ENCODE measurements around the gene OR2A42. TPM values are rescaled to one million over a fixed set of nuclear protein-coding genes. Genes with fewer than 3 reads are reported as not detected.
"Not testable (repeated sequence)": the region's sequence is repeated elsewhere in the genome, so short reads cannot be mapped to it uniquely, and the experiment has no call there.

OR2A42 gene, protein sequence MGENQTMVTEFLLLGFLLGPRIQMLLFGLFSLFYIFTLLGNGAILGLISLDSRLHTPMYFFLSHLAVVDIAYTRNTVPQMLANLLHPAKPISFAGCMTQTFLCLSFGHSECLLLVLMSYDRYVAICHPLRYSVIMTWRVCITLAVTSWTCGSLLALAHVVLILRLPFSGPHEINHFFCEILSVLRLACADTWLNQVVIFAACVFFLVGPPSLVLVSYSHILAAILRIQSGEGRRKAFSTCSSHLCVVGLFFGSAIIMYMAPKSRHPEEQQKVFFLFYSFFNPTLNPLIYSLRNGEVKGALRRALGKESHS
- not detected for total RNA-seq

DNA sequence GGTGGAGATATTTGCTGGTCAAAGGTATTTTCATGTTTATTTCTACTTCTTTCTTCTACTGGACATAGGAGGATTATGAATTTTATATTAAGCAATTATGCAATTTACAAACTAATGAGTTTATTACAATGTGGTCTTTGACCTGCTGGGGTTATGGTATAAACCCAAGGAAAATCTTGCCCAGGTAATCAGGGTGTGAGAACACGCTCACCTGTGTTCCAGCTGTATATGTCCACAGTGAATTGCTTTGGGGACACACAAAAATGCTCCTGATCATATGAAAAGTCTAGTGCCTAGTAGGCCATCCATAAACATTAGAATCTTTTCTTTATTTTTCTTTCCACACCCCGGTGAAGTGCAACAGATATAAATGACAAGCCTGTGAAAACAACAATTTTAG lies at the start of gene OR2A42:
OR2A42 (minus strand) TSS at position 241 of the 400 bp plus-strand sequence. CDS start 6,762 bp downstream, outside the sequence.
- 85% methylated on average over 1 of the region's 2 CpGs; no CpG with 5 or more reads in 1 of the 2 donors for WGBS, 2 donors (ENCODE audit: low coverage in 1 of 2)
- DNase-seq; H3K36me3 ChIP-seq; H3K4me3 ChIP-seq; H3K4me1 ChIP-seq; intact Hi-C loops (cut with DNase I; ENCODE audit: low total_unique reads); in situ Hi-C loops (cut with MboI; ENCODE audit: low pct_ligation_motif_present in 1 of 4, low pct_unique_long_range_greater_than_20kb in 1 of 4, low sequenced_read_pairs in 3 of 4); H3K27me3 ChIP-seq; H3K27ac ChIP-seq; H3K9me3 ChIP-seq: not testable (repeated sequence)

DNA sequence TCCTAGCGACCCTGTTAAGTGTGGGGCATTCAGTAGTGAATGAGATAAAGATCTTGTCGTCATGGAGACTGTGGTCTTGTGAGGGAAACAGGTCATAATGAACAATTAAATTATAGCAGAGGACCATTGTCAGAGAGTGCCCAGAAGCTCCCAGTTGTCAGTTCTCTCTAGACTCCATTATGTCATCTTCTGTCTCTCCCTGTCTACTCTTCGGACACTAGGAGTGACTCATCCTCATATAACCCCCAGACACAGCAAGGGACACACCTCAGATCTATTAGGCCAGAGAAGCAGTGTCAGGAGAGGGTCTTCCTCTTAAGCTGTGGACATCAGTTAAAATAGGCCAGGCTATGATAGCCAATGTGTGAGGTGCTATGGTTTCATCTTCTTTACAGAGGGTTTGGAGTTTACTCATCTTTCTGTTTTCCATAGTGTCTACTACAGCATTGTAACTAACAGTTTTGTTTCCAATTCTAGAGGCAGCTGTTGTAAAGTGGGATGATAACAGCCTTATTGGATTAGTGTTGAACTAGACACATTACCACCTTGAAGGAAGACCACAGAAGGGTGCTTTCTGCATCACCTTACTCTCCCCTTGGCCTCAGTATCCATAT lies 47.9 kb upstream of the OR2A42 start:
- in situ Hi-C loops (cut with MboI; ENCODE audit: low pct_ligation_motif_present in 1 of 4, low pct_unique_long_range_greater_than_20kb in 1 of 4, low sequenced_read_pairs in 3 of 4); H3K9me3 ChIP-seq; H3K27ac ChIP-seq; H3K36me3 ChIP-seq; intact Hi-C loops (cut with DNase I; ENCODE audit: low total_unique reads); H3K4me1 ChIP-seq; H3K27me3 ChIP-seq; H3K4me3 ChIP-seq; DNase-seq: not testable (repeated sequence)
- WGBS, 2 donors (ENCODE audit: low coverage in 1 of 2), result no CpG with 5 or more reads among the region's 3 CpGs

DNA sequence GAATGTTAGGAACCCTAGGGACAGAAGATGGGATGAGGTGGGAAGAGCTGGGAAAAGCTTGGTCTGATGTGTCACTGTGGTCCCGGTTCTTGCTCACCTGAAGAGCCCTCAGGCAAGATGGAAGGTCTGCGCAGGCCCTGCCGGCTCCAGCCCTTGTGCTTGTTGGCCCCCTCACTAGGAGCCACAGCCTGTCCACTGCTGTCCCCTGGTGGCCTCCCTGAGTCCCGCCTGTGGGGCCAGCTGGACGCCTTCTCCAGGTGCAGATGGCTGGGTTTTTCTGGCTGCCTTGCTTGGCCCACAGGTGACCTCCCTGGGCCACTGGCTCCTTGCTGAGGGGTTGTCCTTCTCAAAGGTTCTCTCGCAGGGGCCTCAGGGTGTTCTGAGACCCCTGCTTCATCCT lies 44.3 kb upstream of the OR2A42 start:
- H3K36me3 ChIP-seq; intact Hi-C loops (cut with DNase I; ENCODE audit: low total_unique reads); H3K27me3 ChIP-seq; H3K27ac ChIP-seq; H3K4me1 ChIP-seq; in situ Hi-C loops (cut with MboI; ENCODE audit: low pct_ligation_motif_present in 1 of 4, low pct_unique_long_range_greater_than_20kb in 1 of 4, low sequenced_read_pairs in 3 of 4); H3K9me3 ChIP-seq; H3K4me3 ChIP-seq; DNase-seq: not testable (repeated sequence)
- WGBS, 2 donors (ENCODE audit: low coverage in 1 of 2), result no CpG with 5 or more reads among the region's 6 CpGs

DNA sequence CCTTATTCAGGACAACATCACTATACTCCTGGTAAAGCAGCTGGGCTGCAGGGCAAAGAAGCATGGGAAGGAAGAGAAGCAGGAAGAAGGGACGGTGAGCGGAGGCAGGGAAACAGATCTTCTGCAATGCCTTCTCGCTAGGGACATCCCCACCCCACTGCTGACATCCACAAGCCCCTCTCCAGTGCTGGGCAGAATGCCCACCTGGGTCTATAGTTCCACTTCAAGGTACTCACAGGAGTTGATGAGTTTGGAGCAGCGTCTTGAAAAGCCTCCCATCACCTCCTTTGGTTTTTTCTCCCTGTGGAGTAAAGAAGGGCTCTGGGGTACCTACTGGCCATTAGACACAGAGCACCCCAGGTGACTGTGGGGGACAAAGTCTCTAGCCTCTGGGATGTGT lies 43.1 kb upstream of the OR2A42 start:
- intact Hi-C loops (cut with DNase I; ENCODE audit: low total_unique reads); in situ Hi-C loops (cut with MboI; ENCODE audit: low pct_ligation_motif_present in 1 of 4, low pct_unique_long_range_greater_than_20kb in 1 of 4, low sequenced_read_pairs in 3 of 4); H3K36me3 ChIP-seq; H3K4me1 ChIP-seq; H3K9me3 ChIP-seq; DNase-seq; H3K4me3 ChIP-seq; H3K27ac ChIP-seq; H3K27me3 ChIP-seq: not testable (repeated sequence)
- 96 to 100% methylated on average over 1 to 4 of the region's 4 CpGs for WGBS, 2 donors (ENCODE audit: low coverage in 1 of 2)

DNA sequence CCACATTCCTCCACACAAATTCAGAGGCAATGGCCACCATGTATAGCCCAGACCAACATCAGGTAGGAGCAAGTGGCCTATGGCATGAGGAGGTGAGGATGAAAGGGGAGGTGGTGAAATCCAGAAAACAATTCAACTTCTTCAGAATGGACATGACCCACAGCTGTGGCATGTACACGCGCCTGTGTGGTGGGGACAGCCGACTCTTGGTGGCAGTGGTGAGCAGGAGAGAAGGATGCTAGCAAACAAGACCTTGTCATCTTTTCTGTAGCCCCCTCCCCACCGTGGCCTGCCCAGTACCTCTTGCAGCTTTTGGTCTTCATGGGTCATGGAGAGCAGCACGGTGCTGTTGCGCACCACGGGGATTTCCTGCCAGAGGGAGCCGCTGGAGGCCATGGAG lies 42.6 kb upstream of the OR2A42 start:
- H3K27me3 ChIP-seq; DNase-seq; H3K4me1 ChIP-seq; H3K36me3 ChIP-seq; in situ Hi-C loops (cut with MboI; ENCODE audit: low pct_ligation_motif_present in 1 of 4, low pct_unique_long_range_greater_than_20kb in 1 of 4, low sequenced_read_pairs in 3 of 4); intact Hi-C loops (cut with DNase I; ENCODE audit: low total_unique reads); H3K9me3 ChIP-seq; H3K27ac ChIP-seq; H3K4me3 ChIP-seq: not testable (repeated sequence)
- WGBS, 2 donors (ENCODE audit: low coverage in 1 of 2), result no CpG with 5 or more reads among the region's 8 CpGs

DNA sequence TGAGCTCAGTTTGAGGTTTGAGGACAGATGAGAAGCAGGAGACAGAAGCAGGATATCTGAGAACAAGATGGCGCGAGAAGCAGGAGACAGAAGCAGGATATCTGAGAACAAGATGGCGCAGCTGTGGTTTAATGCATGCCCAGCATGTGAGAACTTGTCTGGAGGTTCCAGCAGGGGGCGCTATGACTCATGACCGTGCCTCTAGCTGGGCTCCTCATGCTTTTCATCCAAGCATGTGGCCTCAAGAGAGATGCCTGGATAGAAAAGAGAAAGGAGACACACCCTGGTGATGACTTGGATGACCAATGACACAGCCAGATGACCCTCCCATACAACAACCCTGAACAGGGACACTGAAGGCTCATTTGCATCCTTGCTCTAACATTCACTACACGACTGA lies 40.6 kb upstream of the OR2A42 start:
- H3K4me1 ChIP-seq; in situ Hi-C loops (cut with MboI; ENCODE audit: low pct_ligation_motif_present in 1 of 4, low pct_unique_long_range_greater_than_20kb in 1 of 4, low sequenced_read_pairs in 3 of 4); H3K27ac ChIP-seq; H3K9me3 ChIP-seq; H3K36me3 ChIP-seq; intact Hi-C loops (cut with DNase I; ENCODE audit: low total_unique reads); H3K4me3 ChIP-seq; H3K27me3 ChIP-seq; DNase-seq: not testable (repeated sequence)
- WGBS, 2 donors (ENCODE audit: low coverage in 1 of 2), result 81% methylated on average over 4 of the region's 6 CpGs; no CpG with 5 or more reads in 1 of the 2 donors

DNA sequence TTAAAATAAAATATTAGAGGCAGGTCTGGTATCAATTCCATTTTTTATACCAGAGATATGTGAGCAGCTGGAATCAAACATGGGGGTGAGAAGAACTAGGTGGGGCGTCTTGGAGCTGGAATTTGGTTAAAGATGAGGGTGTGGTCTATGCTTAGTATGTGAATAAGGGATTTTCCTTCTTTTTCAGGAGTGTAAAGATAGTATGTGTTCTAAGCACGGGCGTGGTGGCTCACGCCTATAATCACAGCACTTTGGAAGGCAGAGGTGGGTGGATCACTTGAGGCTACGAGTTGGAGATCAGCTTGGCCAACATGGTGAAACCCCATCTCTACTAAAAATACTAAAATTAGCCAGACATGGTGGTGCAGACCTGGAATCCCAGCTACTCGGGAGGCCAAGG lies 35.9 kb upstream of the OR2A42 start:
- intact Hi-C loops (cut with DNase I; ENCODE audit: low total_unique reads); H3K36me3 ChIP-seq; DNase-seq; H3K4me1 ChIP-seq; H3K27ac ChIP-seq; H3K9me3 ChIP-seq; in situ Hi-C loops (cut with MboI; ENCODE audit: low pct_ligation_motif_present in 1 of 4, low pct_unique_long_range_greater_than_20kb in 1 of 4, low sequenced_read_pairs in 3 of 4); H3K27me3 ChIP-seq; H3K4me3 ChIP-seq: not testable (repeated sequence)
- WGBS, 2 donors (ENCODE audit: low coverage in 1 of 2), result 88% methylated on average over 4 of the region's 6 CpGs; no CpG with 5 or more reads in 1 of the 2 donors

DNA sequence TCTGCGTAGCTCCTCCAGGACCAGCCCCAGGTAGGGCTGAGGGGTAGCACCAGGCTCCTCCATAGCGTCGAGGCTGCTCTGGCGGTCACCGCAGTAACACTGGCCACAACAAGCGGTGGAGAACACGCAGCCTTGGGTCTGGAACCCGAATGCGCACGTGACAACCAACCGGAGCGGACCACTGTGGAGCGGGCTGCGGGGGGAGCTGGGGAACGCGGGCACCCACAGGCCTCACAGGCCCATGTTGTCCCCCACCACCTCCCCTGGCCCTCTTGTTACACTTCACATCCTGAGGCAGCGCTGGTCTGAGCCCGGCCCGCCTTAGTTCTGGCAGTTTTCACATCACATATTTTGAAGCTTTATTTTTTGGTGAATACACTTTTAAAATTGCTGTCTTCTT lies 29.8 kb upstream of the OR2A42 start, which contains the start of gene CTAGE8:
CTAGE8 (minus strand) TSS at position 101 of the 400 bp plus-strand sequence; CDS start at position 63, 38 bp downstream.
- intact Hi-C loops (cut with DNase I; ENCODE audit: low total_unique reads); in situ Hi-C loops (cut with MboI; ENCODE audit: low pct_ligation_motif_present in 1 of 4, low pct_unique_long_range_greater_than_20kb in 1 of 4, low sequenced_read_pairs in 3 of 4); H3K36me3 ChIP-seq; H3K27ac ChIP-seq; H3K4me3 ChIP-seq; H3K27me3 ChIP-seq; H3K9me3 ChIP-seq; DNase-seq; H3K4me1 ChIP-seq: not testable (repeated sequence)
- 100% methylated on average over 1 of the region's 19 CpGs; no CpG with 5 or more reads in 1 of the 2 donors for WGBS, 2 donors (ENCODE audit: low coverage in 1 of 2)

DNA sequence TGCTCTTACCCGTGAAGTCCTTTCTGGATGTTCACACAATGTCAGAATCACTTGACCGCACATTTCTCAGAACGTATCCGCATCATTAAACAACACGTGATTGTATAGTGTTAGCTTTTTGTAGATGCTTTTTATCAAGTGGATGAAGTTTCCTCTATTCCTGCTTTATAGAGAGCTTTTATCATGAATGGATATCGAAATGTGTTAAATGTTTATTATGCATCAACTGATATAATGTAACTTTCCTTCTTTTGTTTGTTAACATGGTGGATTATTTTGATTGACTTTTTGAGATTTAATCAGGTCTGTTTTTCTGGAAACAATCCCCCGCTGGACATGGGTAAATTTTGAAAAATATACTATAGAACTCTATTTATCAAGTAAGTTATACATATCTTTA lies 25.3 kb upstream of the OR2A42 start, which contains the start of gene OR2A7:
OR2A7 (minus strand) TSS at position 101 of the 400 bp plus-strand sequence. CDS start 5,164 bp downstream, outside the sequence.
- intact Hi-C loops (cut with DNase I; ENCODE audit: low total_unique reads); H3K27me3 ChIP-seq; in situ Hi-C loops (cut with MboI; ENCODE audit: low pct_ligation_motif_present in 1 of 4, low pct_unique_long_range_greater_than_20kb in 1 of 4, low sequenced_read_pairs in 3 of 4): not testable (repeated sequence)

DNA sequence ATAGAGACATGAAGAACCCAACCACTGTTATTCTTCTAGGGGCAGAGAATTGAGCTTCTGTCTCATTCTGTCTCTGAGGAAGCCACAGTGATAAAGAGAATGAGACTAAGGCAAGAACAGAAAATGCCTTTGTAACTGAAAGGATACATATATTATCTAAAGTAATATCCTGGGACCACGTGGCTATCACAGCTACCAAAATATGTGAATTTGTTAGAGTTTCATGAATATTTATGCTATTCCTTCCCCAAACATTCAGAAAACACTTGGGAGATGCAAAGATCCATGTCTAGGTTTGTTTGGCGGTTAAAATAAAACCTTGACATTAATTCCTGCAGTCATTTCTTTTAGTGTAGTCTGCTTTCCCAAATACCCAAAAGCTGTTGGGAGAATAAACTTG lies 22.7 kb upstream of the OR2A42 start:
- DNase-seq; H3K27ac ChIP-seq; in situ Hi-C loops (cut with MboI; ENCODE audit: low pct_ligation_motif_present in 1 of 4, low pct_unique_long_range_greater_than_20kb in 1 of 4, low sequenced_read_pairs in 3 of 4); intact Hi-C loops (cut with DNase I; ENCODE audit: low total_unique reads); H3K4me1 ChIP-seq; H3K4me3 ChIP-seq; H3K27me3 ChIP-seq; H3K36me3 ChIP-seq; H3K9me3 ChIP-seq: not testable (repeated sequence)
- WGBS, 2 donors (ENCODE audit: low coverage in 1 of 2), result no CpG with 5 or more reads among the region's 2 CpGs

More for the DNA sequence above, 25.3 kb upstream of the OR2A42 start, which contains the start of gene OR2A7:
- not testable (repeated sequence) for H3K4me1 ChIP-seq, H3K9me3 ChIP-seq, DNase-seq, H3K4me3 ChIP-seq, H3K27ac ChIP-seq, H3K36me3 ChIP-seq
- 95% methylated on average over 6 of the region's 7 CpGs; no CpG with 5 or more reads in 1 of the 2 donors for WGBS, 2 donors (ENCODE audit: low coverage in 1 of 2)

All from transverse colon (tissue), 4 donors.